OCI-LY3 (cell line): ENCODE data around the gene HRG.

ENCODE experiments used
- H2AFZ ChIP-seq: fragments of 200-600, 300-600 bp; shearing (Covaris generic); 2 replicates; pipeline ENCODE4 v1.6.0; 2014; ENCODE audit warnings: antibody characterized with exemption, low read depth, low read length
- H3K27ac ChIP-seq: fragments of 200-600, 300-600 bp; sonication (generic); 2 replicates; pipeline ENCODE4 v1.5.1; 2014; ENCODE audit warnings: mild to moderate bottlenecking, low read length, moderate library complexity, mixed read lengths
- H3K27me3 ChIP-seq: fragments of 200-600, 300-600 bp; sonication (generic); 2 replicates; pipeline ENCODE4 v1.6.1; 2014; ENCODE audit warnings: low read depth, low read length, mixed read lengths
- H3K36me3 ChIP-seq: fragments of 200-600, 300-600 bp; sonication (generic); replicated peaks from 2 replicates; pipeline ENCODE3; 2014; ENCODE audit warnings: low read depth, low read length, mixed read lengths
- H3K4me1 ChIP-seq: fragments of 300-600, 200-600 bp; sonication (generic); 2 replicates; pipeline ENCODE4 v1.6.1; 2014; ENCODE audit warnings: low read length, mixed read lengths
- H3K4me2 ChIP-seq: fragments of 200-600, 300-600 bp; sonication (generic); 2 replicates; pipeline ENCODE4 v1.6.1; 2014; ENCODE audit warnings: low read length, mixed read lengths
- H3K4me3 ChIP-seq: fragments of 300-600, 200-600 bp; sonication (generic); 2 replicates; pipeline ENCODE4 v1.5.1; 2014; ENCODE audit warnings: antibody characterized with exemption, mild to moderate bottlenecking, low read length, moderate library complexity
- H3K79me2 ChIP-seq: fragments of 300-600, 200-600 bp; shearing (Covaris generic); 2 replicates; pipeline ENCODE4 v1.6.1; 2014; ENCODE audit warnings: mild to moderate bottlenecking, low read length, mixed read lengths
- H3K9ac ChIP-seq: fragments of 300-600, 200-600 bp; shearing (Covaris generic); 2 replicates; pipeline ENCODE4 v1.6.0; 2014; ENCODE audit warnings: mild to moderate bottlenecking, low read length, moderate library complexity
- H3K9me3 ChIP-seq: fragments of 200-600, 300-600 bp; shearing (Covaris generic); 2 replicates; pipeline ENCODE4 v1.6.1; 2014; ENCODE audit warnings: low read length, mixed read lengths; ENCODE audit not compliant: insufficient read depth
- H4K20me1 ChIP-seq: fragments of 200-600, 300-600 bp; sonication (generic); 2 replicates; pipeline ENCODE4 v1.6.1; 2016; ENCODE audit warnings: low read length, mixed read lengths; ENCODE audit not compliant: insufficient read depth
- CTCF ChIP-seq: fragments of 200-600, 300-600 bp; sonication (generic); IDR thresholded peaks from 2 replicates; pipeline ENCODE4 v1.5.1; 2014; ENCODE audit warnings: antibody characterized with exemption, low read length, low read depth
- EZH2phosphoT487 ChIP-seq: fragments of 200-600 bp; shearing (Covaris generic); IDR thresholded peaks from 2 replicates; pipeline ENCODE4 v1.6.1; 2018; ENCODE audit warnings: antibody characterized with exemption, mixed run types, low read depth

The HRG gene

DNA sequence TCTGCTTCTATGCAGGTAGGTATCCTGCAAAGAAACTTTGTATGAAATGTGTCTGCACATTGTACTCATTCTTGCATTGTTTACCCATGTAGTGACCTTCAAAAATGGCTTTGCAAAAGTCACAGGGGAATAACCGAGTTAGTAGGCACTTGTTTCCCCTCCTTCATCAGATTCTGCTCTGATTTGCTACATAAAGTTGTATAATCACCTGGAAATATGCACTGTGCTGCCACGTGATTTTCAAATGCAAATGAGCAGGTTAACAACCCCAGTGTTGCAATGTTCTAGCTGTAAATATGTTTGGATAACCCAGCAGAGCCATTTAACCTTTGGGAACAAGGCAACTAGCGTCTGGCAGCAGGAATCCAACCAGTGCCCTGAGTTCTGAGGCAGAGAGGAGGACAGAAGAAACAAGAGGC, 51.2 kb downstream of the HRG start, which contains the start of gene KNG1:
Gene KNG1, plus strand, starts transcription at position 321 of the 419 bp plus-strand sequence. CDS start 184 bp downstream, outside the sequence.
- H3K27me3 ChIP-seq = no peaks in the 10 kb centered on the region
- no peaks in the 10 kb centered on the region for H3K79me2 ChIP-seq
- H3K27ac ChIP-seq = no peak within 1 kb of the TSS
- H3K4me1 ChIP-seq = no peaks in the 10 kb centered on the region
- no peak within 1 kb of the TSS for H3K4me2 ChIP-seq
- no peaks in the 10 kb centered on the region for H3K9me3 ChIP-seq
- no peak within 1 kb of the TSS for H3K9ac ChIP-seq
- no peak within 1 kb of the TSS for H2AFZ ChIP-seq
- no peak within 1 kb of the TSS for H3K4me3 ChIP-seq
- TF ChIP-seq CTCF (no peak), EZH2phosphoT487 (no peak)
- H4K20me1 ChIP-seq = no peaks in the 10 kb centered on the region
- no peaks in the 10 kb centered on the region for H3K36me3 ChIP-seq

DNA sequence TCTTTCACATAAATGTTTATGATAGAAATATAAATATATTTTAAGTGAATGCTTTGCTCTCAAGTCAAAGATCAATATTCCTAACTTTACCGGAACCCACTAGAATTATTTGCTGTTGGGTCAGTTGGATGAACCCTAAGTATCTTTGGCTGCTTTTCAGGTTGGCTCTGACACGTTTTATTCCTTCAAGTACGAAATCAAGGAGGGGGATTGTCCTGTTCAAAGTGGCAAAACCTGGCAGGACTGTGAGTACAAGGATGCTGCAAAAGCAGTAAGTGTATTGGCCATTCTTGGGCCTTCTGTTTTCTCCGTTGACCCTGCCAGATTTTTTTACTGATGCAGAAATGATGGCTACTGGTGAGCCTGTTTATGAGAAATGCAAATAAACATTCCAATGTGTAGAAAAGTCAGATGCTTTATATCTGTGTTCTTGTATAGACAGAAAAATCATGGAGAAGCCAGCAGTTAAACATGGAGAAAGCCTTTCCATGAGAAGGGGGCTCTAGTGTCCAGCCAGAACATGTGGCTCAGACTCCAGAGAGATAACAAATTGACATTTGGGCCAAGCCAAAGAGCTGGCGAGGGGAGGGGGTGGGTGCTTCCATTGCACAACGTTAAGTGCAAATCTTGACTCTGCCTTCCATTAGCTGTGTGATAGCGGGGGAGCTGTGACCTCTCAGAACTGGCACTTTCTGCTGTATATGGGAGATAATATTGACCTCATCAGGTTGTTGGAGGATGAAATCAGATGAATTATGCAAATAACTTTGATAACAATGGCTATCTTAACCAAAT, 54.3 kb downstream of the HRG start:
- TF ChIP-seq CTCF (no peak), EZH2phosphoT487 (no peak)
- no peak overlapping the region for H3K4me2 ChIP-seq
- no peaks in the 10 kb centered on the region for H3K9me3 ChIP-seq
- no peaks in the 10 kb centered on the region for H3K4me1 ChIP-seq
- H3K79me2 ChIP-seq = no peaks in the 10 kb centered on the region
- no peak overlapping the region for H3K9ac ChIP-seq
- H3K4me3 ChIP-seq = no peak overlapping the region
- no peak overlapping the region for H3K27ac ChIP-seq
- no peaks in the 10 kb centered on the region for H3K27me3 ChIP-seq
- no peak overlapping the region for H2AFZ ChIP-seq
- no peaks in the 10 kb centered on the region for H4K20me1 ChIP-seq
- no peaks in the 10 kb centered on the region for H3K36me3 ChIP-seq

DNA sequence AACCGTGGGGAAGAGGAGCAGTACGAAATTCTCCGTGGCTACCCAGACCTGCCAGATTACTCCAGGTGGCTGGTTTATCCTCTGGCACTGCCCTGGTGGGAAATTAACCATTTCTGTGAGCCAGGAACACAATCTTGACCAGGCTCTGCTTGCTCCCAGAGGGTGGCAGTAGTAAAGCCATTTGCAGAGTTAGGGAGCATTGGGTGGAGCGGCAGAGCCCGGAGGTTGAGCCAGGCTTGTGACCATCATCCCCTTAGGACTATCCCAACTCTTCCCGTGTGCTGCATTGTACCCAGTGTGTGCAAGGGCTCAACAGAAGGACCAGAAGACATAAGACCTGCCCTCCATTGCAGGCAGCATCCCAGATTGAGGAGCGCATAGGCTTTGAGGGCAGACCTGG, 56.6 kb downstream of the HRG start:
- Histone ChIP-seq H3K4me2 (no peak overlapping the region), H3K4me1 (no peaks in the 10 kb centered on the region), H3K9ac (no peak overlapping the region), H3K27me3 (no peaks in the 10 kb centered on the region), H2AFZ (no peak overlapping the region), H3K79me2 (no peaks in the 10 kb centered on the region), H3K9me3 (no peaks in the 10 kb centered on the region), H4K20me1 (no peaks in the 10 kb centered on the region), H3K4me3 (no peak overlapping the region), H3K36me3 (no peaks in the 10 kb centered on the region), H3K27ac (no peak overlapping the region)
- TF ChIP-seq CTCF (no peak), EZH2phosphoT487 (no peak)

- Histone ChIP-seq H3K79me2 (no peaks in the 10 kb centered on the region), H3K9ac (no peak overlapping the region), H3K9me3 (no peaks in the 10 kb centered on the region), H3K4me2 (no peak overlapping the region), H3K4me1 (no peaks in the 10 kb centered on the region), H3K27me3 (no peaks in the 10 kb centered on the region), H3K4me3 (no peak overlapping the region), H3K36me3 (no peaks in the 10 kb centered on the region), H3K27ac (no peak overlapping the region), H4K20me1 (no peaks in the 10 kb centered on the region), H2AFZ (no peak overlapping the region)
- TF ChIP-seq EZH2phosphoT487 = no peak
Measured at GRCh38 chr3:186724911-186725310, 59.1 kb downstream of the HRG start.
